Measurements from ENCODE around the gene RALGAPB. TPM values are rescaled to one million over a fixed set of nuclear protein-coding genes. Genes with fewer than 3 reads are reported as not detected.

RALGAPB gene
- total and polyA plus RNA-seq, 4 donors: 9.0 to 58.5 (median 21.3) TPM

- no peak for DNase-seq
- no peak for ATAC-seq (ENCODE audit: insufficient read depth, low FRiP score)
- TF ChIP-seq CTCF (IDR thresholded peaks at IDR 0.05; ENCODE audit: control extremely low read depth, extremely low read depth): no peak
- no peaks in the 10 kb centered on the region for H3K4me1 ChIP-seq (ENCODE audit: control insufficient read depth in 5 of 5, insufficient read depth in 5 of 5, low read length in 5 of 5)
- H3K27me3 ChIP-seq (ENCODE audit: control insufficient read depth in 3 of 3, insufficient read depth in 3 of 3, low read length in 2 of 3): peaks cover 0 to 9% (median 0%) of the 10 kb centered on the region in 3 donors
- no peak overlapping the region for H3K9ac ChIP-seq (ENCODE audit: insufficient read depth in 1 of 2, low read length in 2 of 2)
- no peak overlapping the region for H3K27ac ChIP-seq (ENCODE audit: low read depth in 1 of 2, low read length in 1 of 2)
- WGBS, 2 donors: 68 to 69% methylated on average over 5 of the region's 5 CpGs
- no peak overlapping the region for H3K4me3 ChIP-seq
- peaks cover 0 to 2% (median 0%) of the 10 kb centered on the region in 4 donors for H3K9me3 ChIP-seq (ENCODE audit: control insufficient read depth in 4 of 4, insufficient read depth in 3 of 4, low read length in 3 of 4)
- no peaks in the 10 kb centered on the region for H3K36me3 ChIP-seq (ENCODE audit: control insufficient read depth in 4 of 4, insufficient read depth in 4 of 4, low read length in 4 of 4)
Measured at GRCh38 chr20:38612751-38613515, 140.3 kb downstream of the RALGAPB start.

DNA sequence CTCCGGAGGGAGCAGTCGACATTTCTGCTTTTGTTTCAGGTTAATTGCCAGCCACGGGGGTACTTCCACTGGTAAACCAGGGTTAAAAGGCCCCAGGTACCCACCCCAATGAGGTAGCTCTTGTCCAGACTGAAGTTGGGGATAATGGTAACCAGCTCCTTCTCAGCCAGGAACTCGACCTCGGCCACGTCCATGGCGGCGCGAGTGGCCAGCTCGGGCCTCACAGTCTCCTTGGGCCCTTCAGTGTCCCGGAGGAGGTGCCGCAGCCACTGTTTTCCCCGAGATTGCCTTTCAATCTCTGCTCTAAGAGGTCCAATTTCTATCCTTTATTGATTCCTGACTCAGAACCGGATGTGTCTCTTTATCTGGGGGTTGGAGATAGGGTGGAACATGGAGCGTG is 142.6 kb downstream of the RALGAPB start:
- ATAC-seq (ENCODE audit: insufficient read depth, low FRiP score) (no peak), DNase-seq (no peak)
- 89 to 93% methylated on average over 15 of the region's 15 CpGs for WGBS, 2 donors
- Histone ChIP-seq H3K9ac (ENCODE audit: insufficient read depth in 1 of 2, low read length in 2 of 2) (no peak overlapping the region), H3K27me3 (ENCODE audit: control insufficient read depth in 3 of 3, insufficient read depth in 3 of 3, low read length in 2 of 3) (peaks cover 0 to 28% (median 0%) of the 10 kb centered on the region in 3 donors), H3K27ac (ENCODE audit: low read depth in 1 of 2, low read length in 1 of 2) (no peak overlapping the region), H3K9me3 (ENCODE audit: control insufficient read depth in 4 of 4, insufficient read depth in 3 of 4, low read length in 3 of 4) (no peaks in the 10 kb centered on the region), H3K4me3 (no peak overlapping the region), H3K36me3 (ENCODE audit: control insufficient read depth in 4 of 4, insufficient read depth in 4 of 4, low read length in 4 of 4) (no peaks in the 10 kb centered on the region), H3K4me1 (ENCODE audit: control insufficient read depth in 5 of 5, insufficient read depth in 5 of 5, low read length in 5 of 5) (no peaks in the 10 kb centered on the region)
- TF ChIP-seq CTCF (IDR thresholded peaks at IDR 0.05; ENCODE audit: control extremely low read depth, extremely low read depth): no peak

- H3K4me3 ChIP-seq: no peak overlapping the region
- TF ChIP-seq CTCF (IDR thresholded peaks at IDR 0.05; ENCODE audit: control extremely low read depth, extremely low read depth): no peak
- H3K36me3 ChIP-seq (ENCODE audit: control insufficient read depth in 4 of 4, insufficient read depth in 4 of 4, low read length in 4 of 4): no peaks in the 10 kb centered on the region
- no peak for ATAC-seq (ENCODE audit: insufficient read depth, low FRiP score)
- H3K4me1 ChIP-seq (ENCODE audit: control insufficient read depth in 5 of 5, insufficient read depth in 5 of 5, low read length in 5 of 5): no peaks in the 10 kb centered on the region
- no peak for DNase-seq
- H3K9me3 ChIP-seq (ENCODE audit: control insufficient read depth in 4 of 4, insufficient read depth in 3 of 4, low read length in 3 of 4): no peaks in the 10 kb centered on the region
- no peak overlapping the region for H3K9ac ChIP-seq (ENCODE audit: insufficient read depth in 1 of 2, low read length in 2 of 2)
- peaks cover 0 to 34% (median 0%) of the 10 kb centered on the region in 3 donors for H3K27me3 ChIP-seq (ENCODE audit: control insufficient read depth in 3 of 3, insufficient read depth in 3 of 3, low read length in 2 of 3)
- no peak overlapping the region for H3K27ac ChIP-seq (ENCODE audit: low read depth in 1 of 2, low read length in 1 of 2)
- WGBS, 2 donors: 86 to 89% methylated on average over 4 of the region's 4 CpGs
Measured at GRCh38 chr20:38616457-38616856, 143.8 kb downstream of the RALGAPB start.

Data from lung (tissue), 12 donors.